ENCODE results near the gene CXCR6.

DNA sequence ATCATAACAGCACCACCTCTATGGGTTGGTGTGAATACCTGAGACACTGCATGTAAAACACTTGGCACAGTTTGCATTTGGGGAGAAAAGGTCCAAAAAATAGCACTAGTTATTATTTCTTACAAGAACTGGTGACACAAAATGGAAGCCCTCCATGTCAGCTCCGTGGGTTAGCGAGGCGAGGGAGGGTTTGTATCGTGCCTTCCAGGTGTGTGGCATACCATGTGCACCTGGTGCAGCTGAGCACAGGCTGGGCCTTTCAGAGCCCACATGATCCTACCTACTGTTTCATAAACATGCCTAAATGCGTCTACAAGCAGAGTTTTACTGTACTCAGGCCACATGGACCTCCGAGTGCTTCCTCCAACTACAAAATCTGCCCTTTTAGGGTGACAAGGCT, 5.6 kb downstream of the CXCR6 start:
- no peak for TF ChIP-seq CTCF (IDR thresholded peaks at IDR 0.05)
- TF ChIP-seq EZH2 (IDR thresholded peaks at IDR 0.05): no peak
